Measurements from ENCODE around the gene RUNX1.

Gene RUNX1

GRCh38 chr21:35051287-35051818, 2.3 kb upstream of the RUNX1 start:
- DNase-seq (ENCODE audit: low spot score in 2 of 2), result peak; percentile 57 to 62
- Mint-ChIP-seq H3K27ac (peak overlapping the region; percentile 89), H3K4me1 (peaks cover 43% of the 10 kb centered on the region), H3K36me3 (no peaks in the 10 kb centered on the region), H3K4me3 (peak overlapping the region; percentile 16), H3K9me3 (no peaks in the 10 kb centered on the region), H3K27me3 (no peaks in the 10 kb centered on the region)
- ATAC-seq (ENCODE audit: low read depth), result peak; percentile 30

- ATAC-seq (ENCODE audit: low read depth), result peak; percentile 28
- Mint-ChIP-seq H3K9me3 (no peaks in the 10 kb centered on the region), H3K36me3 (no peaks in the 10 kb centered on the region), H3K27ac (peak overlapping the region; percentile 89), H3K4me1 (peaks cover 49% of the 10 kb centered on the region), H3K4me3 (peak overlapping the region; percentile 57), H3K27me3 (no peaks in the 10 kb centered on the region)
- peak; percentile 32 to 33 for DNase-seq (ENCODE audit: low spot score in 2 of 2)
Observed at GRCh38 chr21:35050348-35051286, 1.5 kb upstream of the RUNX1 start.

- DNase-seq (ENCODE audit: low spot score in 2 of 2) (peak in 1 of 2 donors; percentile 31), ATAC-seq (ENCODE audit: low read depth) (no peak)
- Mint-ChIP-seq H3K36me3 (peaks cover 2% of the 10 kb centered on the region), H3K27ac (peak overlapping the region; percentile 89), H3K27me3 (no peaks in the 10 kb centered on the region), H3K4me3 (peak overlapping the region; percentile 90), H3K9me3 (no peaks in the 10 kb centered on the region), H3K4me1 (peaks cover 63% of the 10 kb centered on the region)
Observed at GRCh38 chr21:35048183-35048601, 910 bp downstream of the RUNX1 start.

GRCh38 chr21:35046880-35047229, 2.2 kb downstream of the RUNX1 start:
- Mint-ChIP-seq H3K4me1 (peaks cover 69% of the 10 kb centered on the region), H3K4me3 (peak overlapping the region; percentile 90), H3K36me3 (peaks cover 9% of the 10 kb centered on the region), H3K27me3 (no peaks in the 10 kb centered on the region), H3K9me3 (no peaks in the 10 kb centered on the region), H3K27ac (peak overlapping the region; percentile 89)
- DNase-seq (ENCODE audit: low spot score in 2 of 2) (no peak), ATAC-seq (ENCODE audit: low read depth) (no peak)

- H3K27ac Mint-ChIP-seq, result peak overlapping the region; percentile 89
- DNase-seq (ENCODE audit: low spot score in 2 of 2) (no peak), ATAC-seq (ENCODE audit: low read depth) (no peak)
- H3K27me3 Mint-ChIP-seq, result no peaks in the 10 kb centered on the region
- H3K36me3 Mint-ChIP-seq, result peaks cover 9% of the 10 kb centered on the region
- H3K4me3 Mint-ChIP-seq, result peak overlapping the region; percentile 90
- peaks cover 68% of the 10 kb centered on the region for H3K4me1 Mint-ChIP-seq
- no peaks in the 10 kb centered on the region for H3K9me3 Mint-ChIP-seq
Observed at GRCh38 chr21:35046263-35046624, 2.9 kb downstream of the RUNX1 start.

- peak overlapping the region; percentile 89 for H3K27ac Mint-ChIP-seq
- H3K36me3 Mint-ChIP-seq, result peaks cover 9% of the 10 kb centered on the region
- no peaks in the 10 kb centered on the region for H3K9me3 Mint-ChIP-seq
- no peaks in the 10 kb centered on the region for H3K27me3 Mint-ChIP-seq
- ATAC-seq (ENCODE audit: low read depth) (no peak), DNase-seq (ENCODE audit: low spot score in 2 of 2) (no peak)
- peaks cover 69% of the 10 kb centered on the region for H3K4me1 Mint-ChIP-seq
- H3K4me3 Mint-ChIP-seq, result peak overlapping the region; percentile 90
Observed at GRCh38 chr21:35045542-35046262, 3.4 kb downstream of the RUNX1 start.

- H3K27ac Mint-ChIP-seq, result peak overlapping the region; percentile 89
- ATAC-seq (ENCODE audit: low read depth), result no peak
- no peak for DNase-seq (ENCODE audit: low spot score in 2 of 2)
- H3K36me3 Mint-ChIP-seq, result peaks cover 9% of the 10 kb centered on the region
- H3K4me1 Mint-ChIP-seq, result peaks cover 68% of the 10 kb centered on the region
- H3K4me3 Mint-ChIP-seq, result peak overlapping the region; percentile 42
- H3K27me3 Mint-ChIP-seq, result no peaks in the 10 kb centered on the region
- H3K9me3 Mint-ChIP-seq, result no peaks in the 10 kb centered on the region
Observed at GRCh38 chr21:35044770-35045541, 4.1 kb downstream of the RUNX1 start.

- H3K9me3 Mint-ChIP-seq, result no peaks in the 10 kb centered on the region
- H3K4me1 Mint-ChIP-seq, result peaks cover 61% of the 10 kb centered on the region
- DNase-seq (ENCODE audit: low spot score in 2 of 2) (no peak), ATAC-seq (ENCODE audit: low read depth) (no peak)
- H3K36me3 Mint-ChIP-seq, result peaks cover 9% of the 10 kb centered on the region
- no peaks in the 10 kb centered on the region for H3K27me3 Mint-ChIP-seq
- peak overlapping the region; percentile 22 for H3K27ac Mint-ChIP-seq
- H3K4me3 Mint-ChIP-seq, result no peak overlapping the region
Observed at GRCh38 chr21:35044128-35044527, 5.0 kb downstream of the RUNX1 start.

GRCh38 chr21:35043549-35043948, 5.6 kb downstream of the RUNX1 start:
- peak; percentile 28 for ATAC-seq (ENCODE audit: low read depth)

GRCh38 chr21:35042836-35043235, 6.3 kb downstream of the RUNX1 start:
- Mint-ChIP-seq H3K27ac (peak overlapping the region; percentile 72), H3K27me3 (no peaks in the 10 kb centered on the region), H3K9me3 (no peaks in the 10 kb centered on the region), H3K4me1 (peaks cover 50% of the 10 kb centered on the region), H3K36me3 (peaks cover 9% of the 10 kb centered on the region), H3K4me3 (peak overlapping the region; percentile 64)
- ATAC-seq (ENCODE audit: low read depth) (no peak), DNase-seq (ENCODE audit: low spot score in 2 of 2) (no peak)

More at GRCh38 chr21:35043549-35043948, 5.6 kb downstream of the RUNX1 start:
- Mint-ChIP-seq H3K4me3 (peak overlapping the region; percentile 5), H3K27me3 (no peaks in the 10 kb centered on the region), H3K9me3 (no peaks in the 10 kb centered on the region), H3K4me1 (peaks cover 55% of the 10 kb centered on the region), H3K36me3 (peaks cover 9% of the 10 kb centered on the region), H3K27ac (peak overlapping the region; percentile 72)
- DNase-seq (ENCODE audit: low spot score in 2 of 2), result no peak

GRCh38 chr21:35041881-35042280, 7.2 kb downstream of the RUNX1 start:
- DNase-seq (ENCODE audit: low spot score in 2 of 2), result no peak
- no peak for ATAC-seq (ENCODE audit: low read depth)
- H3K27ac Mint-ChIP-seq, result no peak overlapping the region
- peaks cover 44% of the 10 kb centered on the region for H3K4me1 Mint-ChIP-seq
- H3K36me3 Mint-ChIP-seq, result peaks cover 13% of the 10 kb centered on the region
- no peak overlapping the region for H3K4me3 Mint-ChIP-seq
- no peaks in the 10 kb centered on the region for H3K27me3 Mint-ChIP-seq
- no peaks in the 10 kb centered on the region for H3K9me3 Mint-ChIP-seq

- Mint-ChIP-seq H3K9me3 (no peaks in the 10 kb centered on the region), H3K4me1 (peaks cover 39% of the 10 kb centered on the region), H3K27ac (no peak overlapping the region), H3K4me3 (peak overlapping the region; percentile 64), H3K36me3 (peaks cover 13% of the 10 kb centered on the region), H3K27me3 (no peaks in the 10 kb centered on the region)
- DNase-seq (ENCODE audit: low spot score in 2 of 2) (no peak), ATAC-seq (ENCODE audit: low read depth) (no peak)
Observed at GRCh38 chr21:35041122-35041521, 8.0 kb downstream of the RUNX1 start.

GRCh38 chr21:35039595-35040289, 9.4 kb downstream of the RUNX1 start:
- peaks cover 20% of the 10 kb centered on the region for H3K36me3 Mint-ChIP-seq
- peaks cover 40% of the 10 kb centered on the region for H3K4me1 Mint-ChIP-seq
- H3K4me3 Mint-ChIP-seq, result no peak overlapping the region
- ATAC-seq (ENCODE audit: low read depth) (no peak), DNase-seq (ENCODE audit: low spot score in 2 of 2) (no peak)
- no peak overlapping the region for H3K27ac Mint-ChIP-seq
- no peaks in the 10 kb centered on the region for H3K27me3 Mint-ChIP-seq
- H3K9me3 Mint-ChIP-seq, result no peaks in the 10 kb centered on the region
